Osteoblast (primary cell): Measurements from ENCODE around the gene PTPRN2. TPM values are rescaled to one million over a fixed set of nuclear protein-coding genes. Genes with fewer than 3 reads are reported as not detected.
A peak's percentile ranks its signal among the peaks of the same experiment; 100 is the strongest.
"Not testable (repeated sequence)": the region's sequence is repeated elsewhere in the genome, so short reads cannot be mapped to it uniquely, and the experiment has no call there.

Experiments used
- DNase-seq: peaks from one replicate; pipeline ENCODE4 v3.0.0; 2011; ENCODE audit warnings: low spot score, mixed read lengths; ENCODE audit not compliant: insufficient read length; ENCODE audit errors: missing footprints
- H2AFZ ChIP-seq: 2 replicates; pipeline ENCODE4 v1.6.0; 2011; ENCODE audit warnings: mild to moderate bottlenecking, low read length
- H3K27ac ChIP-seq: 2 replicates; pipeline ENCODE4 v1.5.1; 2011; ENCODE audit warnings: mild to moderate bottlenecking, low read depth, low read length, moderate library complexity
- H3K27me3 ChIP-seq: 2 replicates; pipeline ENCODE4 v1.6.0; 2012; ENCODE audit warnings: mild to moderate bottlenecking, control low read depth, inconsistent platforms, low read length, moderate library complexity; ENCODE audit not compliant: insufficient read depth
- H3K36me3 ChIP-seq: 2 replicates; pipeline ENCODE4 v1.5.1; 2011; ENCODE audit warnings: mild to moderate bottlenecking, low read length, control low read depth, moderate library complexity; ENCODE audit not compliant: insufficient read depth
- H3K4me1 ChIP-seq: 2 replicates; pipeline ENCODE4 v1.5.1; 2011; ENCODE audit warnings: mild to moderate bottlenecking, low read length, control low read depth, moderate library complexity; ENCODE audit not compliant: insufficient read depth
- H3K4me2 ChIP-seq: 2 replicates; pipeline ENCODE4 v1.6.0; 2011; ENCODE audit warnings: mild to moderate bottlenecking, low read length; ENCODE audit not compliant: insufficient read depth
- H3K4me3 ChIP-seq: fragments of 200-600 bp; sonication (generic); 3 replicates; pipeline ENCODE4 v1.5.1; 2012; ENCODE audit warnings: mild to moderate bottlenecking, low read length, inconsistent platforms; ENCODE audit not compliant: insufficient read depth
- H3K79me2 ChIP-seq: 2 replicates; pipeline ENCODE4 v1.6.0; 2012; ENCODE audit warnings: mild to moderate bottlenecking, low read length, control low read depth, inconsistent platforms; ENCODE audit not compliant: insufficient read depth
- H3K9me3 ChIP-seq: 2 replicates; pipeline ENCODE4 v1.5.1; 2011; ENCODE audit warnings: low read depth, low read length, control low read depth
- H4K20me1 ChIP-seq: 2 replicates; pipeline ENCODE4 v1.6.0; 2012; ENCODE audit warnings: mild to moderate bottlenecking, low read length, control low read depth; ENCODE audit not compliant: insufficient read depth
- CTCF ChIP-seq: IDR thresholded peaks from 2 replicates; pipeline ENCODE4 v1.5.1; 2011; ENCODE audit warnings: mild to moderate bottlenecking, low read depth, low read length, moderate library complexity; ENCODE audit errors: extremely low read depth
- total RNA-seq: library from RNA; depleted of rRNA; stranded (reverse); fragments of >200 nt; gene quantifications from 2 replicates; pipeline ENCODE4 v1.2.3, GENCODE V29; 2012

Gene PTPRN2
- total RNA-seq, 1 donor = 0.36 TPM

- Histone ChIP-seq H3K36me3 (no peaks in the 10 kb centered on the region), H3K27me3 (no peaks in the 10 kb centered on the region), H3K4me3 (no peak overlapping the region), H3K27ac (no peak overlapping the region), H2AFZ (no peak overlapping the region), H4K20me1 (no peaks in the 10 kb centered on the region), H3K4me1 (no peaks in the 10 kb centered on the region), H3K79me2 (no peaks in the 10 kb centered on the region), H3K9me3 (no peaks in the 10 kb centered on the region), H3K4me2 (no peak overlapping the region)
- no peak for TF ChIP-seq CTCF
- DNase-seq = peak; percentile 70
Observed at GRCh38 chr7:158428837-158429753, 158.5 kb downstream of the PTPRN2 start.

GRCh38 chr7:158428131-158428836 lies 159.3 kb downstream of the PTPRN2 start:
- no peak for DNase-seq
- no peaks in the 10 kb centered on the region for H3K36me3 ChIP-seq
- no peaks in the 10 kb centered on the region for H3K27me3 ChIP-seq
- H3K79me2 ChIP-seq = no peaks in the 10 kb centered on the region
- no peak overlapping the region for H2AFZ ChIP-seq
- no peak overlapping the region for H3K4me2 ChIP-seq
- H3K4me3 ChIP-seq = no peak overlapping the region
- no peak for TF ChIP-seq CTCF
- no peaks in the 10 kb centered on the region for H3K9me3 ChIP-seq
- H3K4me1 ChIP-seq = no peaks in the 10 kb centered on the region
- H3K27ac ChIP-seq = no peak overlapping the region
- no peaks in the 10 kb centered on the region for H4K20me1 ChIP-seq

- H3K9me3 ChIP-seq, H3K27ac ChIP-seq, H2AFZ ChIP-seq, H3K79me2 ChIP-seq, DNase-seq, H3K4me3 ChIP-seq, H3K4me2 ChIP-seq, H3K4me1 ChIP-seq, H3K27me3 ChIP-seq, H3K36me3 ChIP-seq, H4K20me1 ChIP-seq: not testable (repeated sequence)
Observed at GRCh38 chr7:158425676-158426075, 161.9 kb downstream of the PTPRN2 start.

- H3K27me3 ChIP-seq = no peaks in the 10 kb centered on the region
- DNase-seq = no peak
Observed at GRCh38 chr7:158424531-158424930, 163.1 kb downstream of the PTPRN2 start.

More at GRCh38 chr7:158424531-158424930, 163.1 kb downstream of the PTPRN2 start:
- Histone ChIP-seq H3K4me1 (no peaks in the 10 kb centered on the region), H3K79me2 (no peaks in the 10 kb centered on the region), H4K20me1 (no peaks in the 10 kb centered on the region), H3K36me3 (no peaks in the 10 kb centered on the region), H3K4me2 (no peak overlapping the region), H3K9me3 (no peaks in the 10 kb centered on the region), H3K4me3 (no peak overlapping the region), H2AFZ (no peak overlapping the region), H3K27ac (no peak overlapping the region)
- TF ChIP-seq CTCF = no peak
